Keratinocyte (primary cell): Measurements from ENCODE around the gene MAP4. TPM values are rescaled to one million over a fixed set of nuclear protein-coding genes. Genes with fewer than 3 reads are reported as not detected.

ENCODE experiments used
- DNase-seq: peaks from one replicate; pipeline ENCODE4 v3.0.0-alpha.2; 2011; ENCODE audit warnings: low read depth, missing footprints, low spot score
- FAIRE-seq: peaks from 2 replicates; lab custom pipeline; 2011; peaks lifted over from hg19 to GRCh38; lab: Jason Lieb, UNC
- H2AFZ ChIP-seq: 2 replicates; pipeline ENCODE4 v1.6.0; 2012; ENCODE audit warnings: low read length, control low read depth, inconsistent platforms; ENCODE audit not compliant: control insufficient read depth
- H3K27ac ChIP-seq: 2 replicates; pipeline ENCODE4 v1.5.1; 2011; ENCODE audit warnings: low read length; ENCODE audit not compliant: control insufficient read depth, insufficient read depth
- H3K27me3 ChIP-seq: 3 replicates; pipeline ENCODE4 v1.6.0; 2011; ENCODE audit warnings: low read length; ENCODE audit not compliant: control insufficient read depth, insufficient read depth; ENCODE audit errors: extremely low read depth
- H3K36me3 ChIP-seq, 2 experiments: 2 replicates in 1 of 2; 3 replicates in 1 of 2; pipeline ENCODE4 v1.5.1; 2011; ENCODE audit warnings: low read length in 2 of 2, mild to moderate bottlenecking in 1 of 2; ENCODE audit not compliant: control insufficient read depth in 2 of 2, insufficient read depth in 2 of 2; ENCODE audit errors: extremely low read depth in 1 of 2
- H3K4me1 ChIP-seq: 3 replicates; pipeline ENCODE4 v1.5.1; 2011; ENCODE audit warnings: low read length; ENCODE audit not compliant: control insufficient read depth, insufficient read depth; ENCODE audit errors: extremely low read depth
- H3K4me2 ChIP-seq: 3 replicates; pipeline ENCODE4 v1.6.0; 2011; ENCODE audit warnings: low read depth, low read length; ENCODE audit not compliant: control insufficient read depth, insufficient read depth; ENCODE audit errors: extremely low read depth
- H3K4me3 ChIP-seq, 3 experiments: fragments of 200-600 bp in 1 of 3; sonication (generic) in 1 of 3; 2 replicates in 2 of 3; 3 replicates in 1 of 3; pipeline ENCODE4 v1.5.1; 2011 to 2016; ENCODE audit warnings: low read length in 3 of 3, mild to moderate bottlenecking in 3 of 3, control low read depth in 2 of 3, inconsistent platforms in 1 of 3, low read depth in 1 of 3, mixed read lengths in 1 of 3, mixed run types in 1 of 3, moderate library complexity in 1 of 3; ENCODE audit not compliant: control insufficient read depth in 2 of 3, insufficient read depth in 2 of 3; ENCODE audit errors: extremely low read depth in 1 of 3
- H3K79me2 ChIP-seq: 2 replicates; pipeline ENCODE4 v1.6.0; 2012; ENCODE audit warnings: low read length; ENCODE audit not compliant: control insufficient read depth, insufficient read depth
- H3K9ac ChIP-seq: 3 replicates; pipeline ENCODE4 v1.6.0; 2011; ENCODE audit warnings: low read length; ENCODE audit not compliant: control insufficient read depth, insufficient read depth; ENCODE audit errors: extremely low read depth
- H3K9me1 ChIP-seq: 3 replicates; pipeline ENCODE4 v1.6.0; 2011; ENCODE audit warnings: low read length; ENCODE audit not compliant: control insufficient read depth, insufficient read depth; ENCODE audit errors: extremely low read depth
- H3K9me3 ChIP-seq: 2 replicates; pipeline ENCODE4 v1.5.1; 2012; ENCODE audit warnings: low read depth, low read length; ENCODE audit not compliant: control insufficient read depth
- H4K20me1 ChIP-seq: 3 replicates; pipeline ENCODE4 v1.6.0; 2011; ENCODE audit warnings: low read length; ENCODE audit not compliant: control insufficient read depth, insufficient read depth; ENCODE audit errors: extremely low read depth
- CTCF ChIP-seq, 3 experiments: IDR thresholded peaks in 1 of 3; conservative IDR thresholded peaks in 1 of 3; optimal IDR thresholded peaks in 1 of 3; 2 replicates in 2 of 3; 3 replicates in 1 of 3; pipeline versions ENCODE3 to v1.5.1; 2011; ENCODE audit warnings: low read length in 3 of 3, mild to moderate bottlenecking in 3 of 3, moderate library complexity in 2 of 3, control low read depth in 1 of 3, inconsistent platforms in 1 of 3; ENCODE audit not compliant: insufficient read depth in 2 of 3; ENCODE audit errors: extremely low read depth in 1 of 3
- EZH2 ChIP-seq: IDR thresholded peaks from one replicate; pipeline ENCODE4 v1.6.1; 2012; ENCODE audit warnings: inconsistent platforms, mild to moderate bottlenecking, low read length, moderate library complexity
- dilution Hi-C: fragments of 300-500 bp; cut with MboI; formaldehyde crosslinking; loops from one replicate; pipeline ENCODE4 v1.7.0; 2020; ENCODE audit warnings: low sequenced_read_pairs; ENCODE audit not compliant: extremely low pct_ligation_motif_present
- polyA plus RNA-seq, 5 experiments: library from polyadenylated mRNA; depleted of rRNA in 3 of 5; stranded (reverse) in 3 of 5; stranded (forward) in 1 of 5; unstranded in 1 of 5; fragments of >200 nt; gene quantifications; 1 replicate in 1 of 5; 2 replicates in 3 of 5; 3 replicates in 1 of 5; pipeline versions ENCODE4 v1.2.1 to v1.2.3, GENCODE V29; 2011 to 2012; ENCODE audit warnings: missing spikeins in 2 of 5, low read depth in 1 of 5, low replicate concordance in 1 of 5

The MAP4 gene
- polyA plus RNA-seq, 1 donor (not counting 4 experiments of a cell fraction or from before 2014, with no cell fraction given), result 110 TPM

- no peak overlapping the region for H3K4me3 ChIP-seq
- no peak overlapping the region for H3K27ac ChIP-seq
- peaks cover 10 to 22% of the 10 kb centered on the region in 2 experiments for H3K36me3 ChIP-seq
- H3K4me2 ChIP-seq, result no peak overlapping the region
- H3K9ac ChIP-seq, result no peak overlapping the region
- H4K20me1 ChIP-seq, result peaks cover 10% of the 10 kb centered on the region
- dilution Hi-C loops, result no loop called here
- DNase-seq, result no peak
- no peaks in the 10 kb centered on the region for H3K4me1 ChIP-seq
- TF ChIP-seq CTCF (optimal IDR thresholded peaks at IDR 0.05 in 1 of 3, IDR thresholded peaks at IDR 0.05 in 1 of 3, conservative IDR thresholded peaks at IDR 0.05 in 1 of 3; ENCODE audit: extremely low read depth in 1 of 3, insufficient read depth in 2 of 3, low read length in 3 of 3), result no peak
- TF ChIP-seq EZH2, result no peak
- peaks cover 68% of the 10 kb centered on the region for H3K79me2 ChIP-seq
- no peaks in the 10 kb centered on the region for H3K9me1 ChIP-seq
- no peak overlapping the region for H2AFZ ChIP-seq
- no peaks in the 10 kb centered on the region for H3K27me3 ChIP-seq
- H3K9me3 ChIP-seq, result no peaks in the 10 kb centered on the region
- no peak for FAIRE-seq
These were observed 19.8 kb downstream of the MAP4 start for GRCh38 chr3:47996440-47996839.

GRCh38 chr3:47994180-47994579, 22.0 kb downstream of the MAP4 start:
- H3K4me1 ChIP-seq, result peaks cover 6% of the 10 kb centered on the region
- no peak for TF ChIP-seq EZH2
- TF ChIP-seq CTCF (optimal IDR thresholded peaks at IDR 0.05 in 1 of 3, IDR thresholded peaks at IDR 0.05 in 1 of 3, conservative IDR thresholded peaks at IDR 0.05 in 1 of 3; ENCODE audit: extremely low read depth in 1 of 3, insufficient read depth in 2 of 3, low read length in 3 of 3), result no peak
- no peak overlapping the region for H3K4me3 ChIP-seq
- DNase-seq (no peak), FAIRE-seq (no peak)
- H3K27me3 ChIP-seq, result no peaks in the 10 kb centered on the region
- no peak overlapping the region for H3K9ac ChIP-seq
- H3K9me1 ChIP-seq, result no peaks in the 10 kb centered on the region
- H3K79me2 ChIP-seq, result peaks cover 57% of the 10 kb centered on the region
- no peaks in the 10 kb centered on the region for H3K9me3 ChIP-seq
- no peak overlapping the region for H2AFZ ChIP-seq
- no peak overlapping the region for H3K4me2 ChIP-seq
- H3K27ac ChIP-seq, result no peak overlapping the region
- H3K36me3 ChIP-seq, result peaks cover 10 to 32% of the 10 kb centered on the region in 2 experiments
- dilution Hi-C loops, result no loop called here
- H4K20me1 ChIP-seq, result peaks cover 12% of the 10 kb centered on the region
